Inflammatory macrophage treated with lipopolysaccharide for 1 hour (primary cell): ENCODE measurements around the gene CNNM4.

Experiments used
- DNase-seq, 2 donors: peaks; one replicate each; pipeline ENCODE4 v3.0.0-alpha.2; 2020 to 2022

The CNNM4 gene

DNA sequence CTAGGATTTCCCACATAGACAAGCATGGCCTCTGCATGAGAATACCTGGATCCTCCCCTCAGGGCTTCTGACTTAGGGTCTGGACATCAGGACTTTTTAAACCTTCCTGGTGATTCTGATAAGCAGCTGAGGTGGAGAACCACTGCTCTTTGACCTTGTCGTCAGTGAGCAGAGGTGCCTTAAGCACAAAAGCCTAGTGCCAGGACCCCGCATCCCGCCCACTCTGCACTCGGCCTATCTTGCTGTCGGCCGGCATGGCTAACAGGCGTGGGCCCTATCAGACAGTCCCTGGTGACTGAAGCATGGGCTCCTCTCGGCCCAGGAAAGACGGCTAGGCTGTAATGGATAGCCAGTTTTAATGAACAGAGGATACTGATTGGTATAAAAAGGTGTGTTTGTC lies 76.9 kb downstream of the CNNM4 start:
- no peak for DNase-seq

DNA sequence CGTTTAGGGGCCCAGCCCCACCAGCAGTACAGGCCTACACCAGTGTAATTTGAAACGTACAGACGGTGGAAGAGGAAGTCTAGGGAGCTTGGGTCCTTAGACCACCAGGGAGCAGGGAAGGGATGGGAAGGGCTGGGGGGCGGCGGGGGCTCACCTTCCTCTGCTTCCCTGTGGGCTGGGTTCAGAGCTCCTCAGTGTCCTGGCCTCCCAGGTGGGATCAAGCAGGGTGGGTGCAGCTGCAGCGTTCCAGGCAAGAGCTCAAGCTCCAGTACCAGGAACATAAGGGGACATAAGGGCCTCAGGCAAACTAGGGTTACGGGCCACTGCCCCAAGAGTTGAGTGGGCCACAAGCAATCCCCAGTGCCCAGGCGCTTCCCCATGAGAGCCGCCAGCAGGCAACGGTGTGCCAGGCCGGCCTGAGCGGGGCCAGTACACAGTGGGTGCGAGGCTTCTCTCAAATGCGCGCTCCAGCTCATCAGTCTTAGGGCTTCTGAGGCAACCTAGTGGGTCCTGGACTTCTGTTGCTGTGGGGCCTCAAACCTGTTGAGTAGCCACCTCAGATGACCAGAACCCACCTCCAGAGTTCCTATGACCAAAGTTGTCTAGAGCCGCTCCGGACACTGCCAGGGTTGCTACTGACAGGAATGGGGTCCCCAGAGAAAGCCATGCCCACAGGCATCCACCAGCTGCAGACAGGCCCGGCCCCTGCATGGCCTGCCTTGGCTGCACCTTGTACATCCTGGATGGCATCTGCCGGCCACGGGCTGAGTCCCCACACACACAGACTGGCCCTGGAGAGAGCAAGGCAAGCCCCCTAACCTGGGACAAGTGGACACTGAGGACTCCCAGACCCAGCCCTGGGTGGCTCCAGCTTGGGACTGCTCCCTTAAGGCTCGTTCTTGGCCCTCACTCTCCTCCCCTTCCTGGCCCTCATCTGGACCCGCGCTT lies 77.9 kb downstream of the CNNM4 start:
- no peak for DNase-seq

DNA sequence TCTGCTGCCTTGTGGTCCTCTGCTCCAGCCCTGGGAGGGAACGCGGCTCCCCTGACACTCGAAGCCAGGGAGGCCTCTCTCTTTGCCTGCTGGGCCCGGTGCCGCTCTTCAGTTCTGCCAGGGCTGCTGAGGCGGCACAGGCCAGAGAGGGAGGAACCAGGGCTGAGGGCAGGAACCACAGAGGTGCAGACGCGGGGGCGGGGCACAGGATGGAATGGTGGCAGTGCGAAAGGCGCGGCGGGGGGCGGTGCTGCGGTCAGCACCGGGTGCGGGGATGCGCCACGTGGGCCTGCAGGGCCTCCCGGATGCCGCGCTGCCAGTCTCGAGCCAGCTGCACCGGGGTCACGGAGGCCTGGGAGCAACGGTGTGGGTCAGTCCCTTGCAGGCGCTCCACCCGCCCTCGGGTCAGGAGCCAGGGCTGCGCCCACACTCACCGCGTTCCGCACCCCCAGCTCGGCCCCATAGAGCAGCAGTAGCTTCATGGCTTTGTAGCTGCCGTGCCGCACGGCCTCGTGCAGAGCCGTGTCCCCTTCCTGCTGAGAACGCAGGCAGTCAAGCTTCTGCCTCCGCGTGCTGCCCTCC lies 78.7 kb downstream of the CNNM4 start:
- DNase-seq, result peak in 1 of 2 donors; percentile 9

DNA sequence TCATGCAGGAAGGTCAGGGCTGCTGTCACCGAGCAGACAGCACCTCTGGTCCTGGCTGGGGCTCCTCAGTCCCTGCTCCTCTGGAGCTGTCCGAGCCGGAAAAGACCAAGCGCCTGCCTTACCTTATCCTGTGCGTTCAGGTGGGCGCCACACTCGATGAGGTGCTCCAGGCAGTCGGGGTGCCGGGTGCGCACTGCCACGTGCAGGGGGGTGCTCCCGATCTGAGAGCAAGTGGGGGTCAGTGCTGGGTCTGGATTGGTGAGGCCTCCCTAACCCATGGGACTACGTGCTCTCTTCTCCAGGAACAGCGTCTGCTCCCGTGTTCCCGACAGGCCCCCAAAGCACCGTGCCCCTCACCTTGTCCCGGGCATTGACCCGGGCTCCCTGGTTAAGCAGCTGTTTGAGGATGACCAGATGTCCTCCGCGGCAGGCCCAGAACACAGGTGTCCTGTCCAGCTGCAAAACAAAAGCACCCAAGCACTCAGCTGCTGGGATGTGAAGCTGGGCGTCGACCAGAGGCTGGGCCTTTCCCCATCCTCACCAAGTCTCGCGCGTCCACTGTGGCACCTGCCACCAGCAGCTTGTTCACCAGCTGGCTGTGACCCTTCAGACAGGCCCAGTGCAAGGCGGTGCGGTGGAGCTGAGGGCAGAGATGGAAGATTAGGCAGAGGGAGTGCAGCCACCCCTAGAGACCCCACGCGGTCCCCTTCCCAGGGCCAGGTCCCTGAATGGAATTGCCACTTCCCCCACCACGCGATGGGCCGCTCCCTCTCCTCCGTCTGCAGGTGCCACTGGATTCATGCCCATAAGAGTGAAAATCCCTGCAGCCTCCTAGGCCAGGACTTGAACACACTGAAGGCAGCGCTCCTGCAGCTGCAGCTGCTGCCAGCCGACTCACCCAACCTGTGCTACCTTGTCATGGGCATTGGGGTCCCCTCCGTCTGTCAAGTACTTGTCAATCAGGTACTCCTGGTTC lies 79.5 kb downstream of the CNNM4 start:
- DNase-seq, result no peak

DNA sequence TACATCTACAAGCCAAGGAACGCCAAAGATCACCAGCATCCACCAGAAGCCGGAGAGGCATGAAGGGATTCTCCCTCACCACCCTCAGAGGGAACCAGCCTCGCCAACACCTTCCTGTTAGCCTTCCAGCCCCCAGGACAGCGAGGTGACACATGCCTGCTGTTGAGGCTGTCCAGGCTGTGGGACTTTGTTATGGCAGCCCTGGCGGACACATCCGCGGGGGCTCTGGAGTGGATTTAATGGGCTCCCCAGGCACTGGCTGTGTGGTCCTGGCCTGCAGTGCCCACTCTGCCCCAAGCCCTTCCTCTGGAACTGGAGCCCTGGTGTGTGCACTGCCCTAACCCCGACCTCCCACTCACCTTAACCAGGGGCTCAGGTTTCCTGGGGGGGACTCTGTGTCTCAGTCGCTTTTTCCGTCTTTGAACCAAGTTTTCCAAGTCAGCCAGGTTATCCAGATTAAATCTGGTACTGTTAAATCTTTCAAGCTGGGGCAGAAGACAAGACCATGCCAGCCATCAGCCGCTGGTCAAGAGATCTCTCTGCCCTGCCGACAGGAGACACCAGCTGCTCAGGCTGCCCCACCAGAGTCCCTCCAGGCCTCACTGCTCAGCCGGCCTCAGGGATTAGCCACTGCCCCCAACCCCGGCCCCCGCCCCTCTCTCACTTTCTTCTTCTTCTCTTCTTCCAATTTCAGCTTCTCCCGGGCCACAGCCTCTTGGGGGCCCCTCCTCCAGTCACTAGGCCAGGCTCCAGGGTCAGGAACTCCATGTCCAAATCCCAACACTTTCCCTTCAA lies 81.2 kb downstream of the CNNM4 start:
- no peak for DNase-seq

DNA sequence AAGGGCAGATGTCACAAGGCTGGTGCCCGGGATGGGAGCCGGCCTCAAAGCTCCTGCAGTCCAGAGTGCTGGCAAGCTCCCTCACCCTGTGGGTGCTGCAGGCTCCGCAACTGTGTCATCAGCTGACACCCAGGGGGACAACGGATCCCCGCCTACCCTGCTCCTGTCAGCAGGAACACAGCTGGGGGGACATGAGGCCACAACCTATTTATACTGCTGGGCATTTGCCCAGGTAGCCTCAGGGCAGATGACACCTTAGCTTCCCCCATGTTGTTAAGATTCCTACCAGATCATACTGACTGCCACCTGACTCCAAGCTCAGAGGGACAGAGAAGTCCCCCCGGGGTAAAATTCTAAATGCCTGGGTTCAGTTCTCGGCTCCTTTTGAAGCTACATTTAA lies 81.9 kb downstream of the CNNM4 start:
- DNase-seq, result no peak

DNA sequence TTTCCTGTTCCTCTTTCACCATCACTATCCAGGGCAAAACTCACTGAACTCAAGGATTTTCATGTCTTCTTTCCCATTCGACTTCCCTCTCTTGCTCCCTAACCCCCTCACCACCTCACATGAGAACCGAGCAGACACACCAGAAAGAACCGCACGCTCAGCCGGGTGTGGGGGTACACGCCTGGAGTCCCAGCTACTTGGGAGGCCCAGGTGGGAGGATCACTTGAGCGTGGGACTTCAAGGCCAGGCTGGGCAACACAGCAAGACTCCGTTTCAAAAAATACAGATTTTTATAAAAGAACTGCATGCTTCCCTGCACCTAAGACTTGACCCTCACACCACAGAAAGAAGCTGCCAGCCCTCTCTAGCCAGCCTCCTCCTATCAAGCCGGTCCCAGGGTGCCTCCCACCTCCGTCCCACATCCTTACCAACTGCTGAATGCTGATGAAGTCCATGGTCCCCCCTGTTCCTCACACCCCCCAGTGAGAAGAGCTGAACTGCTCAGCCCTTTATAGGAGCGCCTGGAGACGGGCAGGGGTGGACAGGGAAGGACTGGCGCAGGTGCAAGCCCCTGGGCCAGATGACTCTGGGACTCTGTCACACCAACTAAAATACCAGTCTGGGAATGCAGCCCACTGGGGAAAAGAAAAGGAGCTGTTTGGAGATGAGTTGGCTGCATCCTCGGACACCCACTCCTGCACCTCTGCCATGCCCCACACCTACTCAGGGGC lies 83.0 kb downstream of the CNNM4 start, which contains the start of gene ANKRD23:
ANKRD23 (minus strand) TSS at position 484 of the 731 bp plus-strand sequence; CDS start at position 455, 29 bp downstream.
- DNase-seq, result no peak

DNA sequence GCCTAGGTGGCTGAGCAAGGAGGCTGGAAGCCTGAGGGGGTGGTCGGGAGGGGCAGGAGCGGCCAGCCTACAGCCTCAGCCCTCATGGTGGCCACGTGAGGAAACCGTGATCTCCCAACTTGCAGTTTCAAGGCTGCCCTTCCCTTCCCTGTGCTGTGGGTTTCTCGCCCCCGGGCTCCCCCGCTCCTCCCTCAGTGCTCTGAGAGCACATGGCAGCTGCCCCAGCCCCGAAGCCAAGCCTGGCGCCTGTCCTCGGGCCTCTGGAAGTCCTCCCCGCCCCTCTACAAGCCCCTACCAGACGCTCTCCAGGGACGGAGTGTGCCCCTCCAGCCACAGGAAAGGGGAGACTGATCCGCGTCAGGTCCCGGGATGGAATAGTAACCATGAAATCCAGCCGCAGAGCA lies 83.7 kb downstream of the CNNM4 start:
- DNase-seq, result no peak

DNA sequence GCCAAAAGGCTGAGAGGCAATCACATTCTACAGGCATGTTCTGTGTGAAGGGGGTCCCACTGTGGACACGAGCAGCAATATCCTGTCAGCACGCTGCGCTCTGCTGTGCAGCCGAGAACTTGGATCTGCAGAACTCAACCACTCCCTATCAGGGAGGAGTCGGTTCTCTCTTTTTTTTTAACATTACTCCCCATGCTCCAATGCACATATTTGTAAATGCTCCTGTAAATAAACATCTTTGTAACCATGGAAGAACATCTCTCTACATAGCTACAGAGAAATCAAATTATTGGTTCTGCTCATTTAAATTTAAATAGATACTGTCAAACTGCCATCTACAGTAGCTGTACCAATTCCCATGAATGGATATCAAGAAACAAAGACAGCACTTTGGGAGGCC lies 86.1 kb downstream of the CNNM4 start:
- DNase-seq, result no peak

DNA sequence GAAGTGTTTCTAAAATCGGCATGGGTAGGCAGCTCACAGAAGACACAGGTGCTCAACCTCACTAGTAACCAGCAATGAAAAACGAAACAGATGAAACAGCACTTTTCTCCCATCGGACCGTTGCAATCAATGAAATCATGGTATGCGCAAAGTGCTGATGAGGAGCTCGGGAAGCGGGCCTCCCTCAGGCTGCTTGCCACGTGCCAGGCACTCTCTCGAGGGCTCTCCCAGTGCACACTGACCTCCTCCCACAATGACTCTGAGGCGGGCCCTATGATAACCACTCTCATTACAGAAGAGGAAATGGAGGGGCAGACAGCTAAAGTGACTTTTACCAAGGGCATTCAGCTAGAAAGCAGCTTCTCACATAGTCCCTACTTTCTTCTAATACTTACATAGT lies 86.9 kb downstream of the CNNM4 start:
- no peak for DNase-seq

DNA sequence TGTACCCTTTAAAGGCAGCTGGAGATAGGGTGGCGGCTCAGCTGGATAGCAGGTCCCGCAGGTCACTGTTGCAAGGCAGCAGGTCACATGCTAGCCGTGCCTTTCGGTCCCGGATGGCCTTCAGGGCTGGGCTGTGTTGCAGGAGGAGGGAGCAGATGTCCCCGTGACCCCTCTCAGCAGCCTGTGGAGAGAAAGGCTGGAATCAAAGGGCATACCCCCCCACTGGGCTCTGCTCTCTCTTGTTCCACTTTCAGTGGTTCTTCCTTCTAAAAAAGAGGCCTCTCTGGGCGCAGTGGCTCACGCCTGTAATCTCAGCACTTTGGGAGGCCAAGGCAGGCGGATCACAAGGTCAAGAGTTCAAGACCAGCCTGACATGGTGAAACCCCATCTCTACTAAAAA lies 87.6 kb downstream of the CNNM4 start:
- no peak for DNase-seq

DNA sequence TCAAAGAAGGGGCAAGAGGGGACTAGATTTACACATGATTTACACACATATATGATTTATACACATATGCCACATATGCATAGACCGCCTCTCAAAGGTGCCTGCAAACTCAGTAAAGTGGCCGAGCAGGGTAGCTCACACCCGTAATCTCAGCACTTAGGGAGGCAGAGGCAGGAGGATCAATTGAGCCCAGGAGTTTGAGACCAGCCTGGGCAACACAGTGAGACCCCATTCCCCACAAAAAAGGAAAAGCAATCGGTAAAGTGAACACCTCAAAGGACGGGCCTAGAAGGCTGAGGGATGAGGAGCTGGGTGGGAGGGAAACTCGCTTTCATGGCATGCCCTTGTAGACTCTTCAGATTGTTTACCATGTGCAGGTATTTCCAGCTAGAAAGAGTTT lies 92.0 kb downstream of the CNNM4 start:
- DNase-seq, result no peak

DNA sequence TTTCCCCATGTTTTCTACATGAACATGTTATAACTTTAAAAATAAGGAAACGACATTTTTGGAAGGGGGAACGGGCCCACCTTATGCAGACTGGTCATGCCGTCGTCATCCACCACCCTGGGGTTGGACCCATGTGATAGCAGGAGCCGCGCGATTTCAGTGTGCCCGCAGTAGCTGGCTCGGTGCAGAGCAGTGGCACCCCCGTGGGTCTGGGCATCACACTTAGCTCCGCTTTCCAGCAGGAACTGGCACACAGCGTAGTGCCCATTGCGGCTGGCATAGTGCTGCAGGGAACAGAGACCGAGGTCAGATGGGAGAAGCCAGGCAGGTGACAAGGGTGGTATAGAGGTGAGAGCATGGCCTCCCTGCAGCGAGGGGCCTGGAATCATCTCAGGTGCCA lies 92.6 kb downstream of the CNNM4 start:
- DNase-seq, result no peak

DNA sequence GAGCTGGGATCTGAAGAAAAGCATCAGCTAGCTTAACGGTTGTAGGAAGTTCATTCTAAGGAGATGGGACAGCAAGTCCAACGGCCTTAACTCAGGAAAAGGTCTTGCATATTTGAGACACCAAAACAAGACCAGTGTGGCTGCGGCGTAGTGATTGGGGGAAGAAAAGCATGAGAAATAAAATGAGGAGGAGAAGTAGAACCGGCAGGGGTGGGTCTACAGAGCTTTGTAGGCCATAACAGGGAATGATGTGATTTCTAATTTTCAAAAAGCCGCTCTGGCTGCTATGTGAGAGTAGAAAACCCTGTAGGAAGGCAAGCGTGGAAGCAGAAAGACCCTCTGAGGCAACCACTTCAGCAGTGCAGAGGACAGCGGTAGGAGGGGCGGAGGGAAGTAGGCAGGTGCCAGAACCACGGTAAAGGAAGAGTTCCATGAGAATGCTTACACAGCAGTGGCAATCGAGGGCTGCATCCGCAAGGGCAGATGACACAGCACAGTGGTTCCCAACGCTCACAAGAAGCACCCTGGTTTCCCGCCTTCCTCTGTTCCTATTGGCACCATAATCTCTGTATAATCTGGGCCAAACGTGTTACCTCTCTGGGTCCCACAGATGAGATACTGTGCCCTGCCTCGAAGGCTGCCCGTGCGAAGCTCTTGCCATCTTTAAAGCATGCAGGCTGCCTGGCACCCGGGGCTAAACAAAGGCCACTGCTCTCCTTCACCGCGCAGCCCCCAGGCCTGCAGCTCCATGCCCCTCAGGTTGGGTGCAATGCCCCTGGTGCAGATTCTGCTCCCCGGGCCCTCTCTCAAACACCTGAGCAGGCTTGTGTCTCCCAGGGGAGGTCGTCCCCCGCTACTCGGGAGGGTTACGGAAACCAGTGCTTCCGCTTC lies 96.3 kb downstream of the CNNM4 start:
- no peak for DNase-seq

DNA sequence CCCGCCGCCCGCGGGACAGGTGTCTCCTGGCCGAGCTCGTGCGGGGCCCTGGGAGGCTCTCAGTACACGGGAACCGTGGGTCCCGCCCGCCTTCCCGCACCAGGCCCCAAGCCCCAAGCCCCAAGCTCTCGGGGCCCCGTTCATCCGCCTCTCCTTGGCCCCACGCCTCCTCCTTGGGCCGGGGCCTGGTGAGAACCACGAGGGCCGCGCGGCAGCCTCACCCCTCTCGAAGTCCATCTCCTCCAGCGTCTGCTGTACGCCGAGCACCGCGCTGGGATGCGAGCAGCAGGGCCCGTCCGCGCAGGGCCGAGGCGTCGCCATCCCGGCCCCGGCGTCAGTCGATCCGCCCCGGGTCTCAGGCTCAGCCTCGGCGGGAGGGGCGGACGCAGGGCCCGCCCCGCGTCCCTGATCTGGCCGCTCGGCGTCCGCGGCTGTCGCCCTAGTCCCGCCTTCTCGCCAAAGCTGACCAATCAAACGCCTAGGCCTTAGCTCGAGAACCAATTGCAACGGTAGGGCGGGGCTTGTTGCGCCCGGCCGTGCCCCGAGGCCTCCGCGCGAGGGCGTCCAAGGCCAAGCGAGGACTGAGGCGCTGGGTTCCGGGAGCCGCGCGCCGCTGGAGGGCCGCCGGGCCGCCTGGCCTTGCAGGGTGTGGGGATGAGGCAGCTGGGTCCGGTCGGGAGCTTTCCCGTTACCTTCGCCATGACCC lies 97.1 kb downstream of the CNNM4 start, which contains the start of gene ANKRD39:
ANKRD39 (minus strand) TSS at position 350 of the 706 bp plus-strand sequence; CDS start at position 321, 29 bp downstream.
- peak; percentile 97 to 99 for DNase-seq

DNA sequence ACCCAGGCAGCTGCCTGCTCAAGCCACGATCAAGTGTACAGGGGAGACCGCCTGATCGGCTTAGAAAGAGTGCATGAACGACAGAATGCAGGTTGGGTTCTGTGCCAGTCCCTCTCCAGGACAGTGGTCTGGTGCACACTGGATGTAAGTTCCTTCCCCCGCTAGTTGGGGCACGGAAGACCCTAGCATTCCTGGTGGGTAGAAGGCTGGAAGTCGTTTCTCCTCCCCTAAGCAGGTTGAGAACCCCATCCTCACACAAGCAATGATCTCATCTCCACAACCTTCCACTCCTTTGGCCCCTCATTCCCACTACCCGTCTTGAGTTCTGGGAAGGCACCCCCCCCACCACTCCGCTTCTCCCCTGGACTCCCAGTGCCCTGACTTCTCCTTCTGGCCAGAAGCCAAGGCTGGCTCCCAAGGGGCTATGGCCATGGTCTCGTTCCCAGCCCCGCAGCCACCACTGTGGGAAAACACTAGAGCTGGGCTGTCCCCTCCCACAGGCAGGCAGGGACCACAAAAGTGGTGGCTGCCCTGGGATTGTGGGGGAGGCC lies 98.5 kb downstream of the CNNM4 start:
- no peak for DNase-seq

DNA sequence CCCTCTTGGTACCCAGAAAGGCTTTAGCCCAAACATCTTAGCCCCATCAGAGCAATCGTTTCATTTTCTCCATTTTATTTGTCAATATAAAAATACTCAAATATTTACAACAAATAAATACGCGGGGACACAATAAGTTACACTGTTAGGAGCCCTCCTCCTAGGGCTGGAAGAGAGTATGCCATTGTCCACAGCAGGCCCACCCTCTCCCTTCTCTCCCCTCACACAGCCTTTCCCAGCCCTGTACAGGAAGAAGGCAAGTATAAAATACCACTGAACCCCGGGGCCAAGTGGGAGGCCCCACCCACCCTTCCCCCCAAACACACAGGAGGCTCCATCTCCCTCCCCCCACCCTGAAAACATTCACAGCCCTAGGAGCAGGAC lies 99.0 kb downstream of the CNNM4 start:
- no peak for DNase-seq

DNA sequence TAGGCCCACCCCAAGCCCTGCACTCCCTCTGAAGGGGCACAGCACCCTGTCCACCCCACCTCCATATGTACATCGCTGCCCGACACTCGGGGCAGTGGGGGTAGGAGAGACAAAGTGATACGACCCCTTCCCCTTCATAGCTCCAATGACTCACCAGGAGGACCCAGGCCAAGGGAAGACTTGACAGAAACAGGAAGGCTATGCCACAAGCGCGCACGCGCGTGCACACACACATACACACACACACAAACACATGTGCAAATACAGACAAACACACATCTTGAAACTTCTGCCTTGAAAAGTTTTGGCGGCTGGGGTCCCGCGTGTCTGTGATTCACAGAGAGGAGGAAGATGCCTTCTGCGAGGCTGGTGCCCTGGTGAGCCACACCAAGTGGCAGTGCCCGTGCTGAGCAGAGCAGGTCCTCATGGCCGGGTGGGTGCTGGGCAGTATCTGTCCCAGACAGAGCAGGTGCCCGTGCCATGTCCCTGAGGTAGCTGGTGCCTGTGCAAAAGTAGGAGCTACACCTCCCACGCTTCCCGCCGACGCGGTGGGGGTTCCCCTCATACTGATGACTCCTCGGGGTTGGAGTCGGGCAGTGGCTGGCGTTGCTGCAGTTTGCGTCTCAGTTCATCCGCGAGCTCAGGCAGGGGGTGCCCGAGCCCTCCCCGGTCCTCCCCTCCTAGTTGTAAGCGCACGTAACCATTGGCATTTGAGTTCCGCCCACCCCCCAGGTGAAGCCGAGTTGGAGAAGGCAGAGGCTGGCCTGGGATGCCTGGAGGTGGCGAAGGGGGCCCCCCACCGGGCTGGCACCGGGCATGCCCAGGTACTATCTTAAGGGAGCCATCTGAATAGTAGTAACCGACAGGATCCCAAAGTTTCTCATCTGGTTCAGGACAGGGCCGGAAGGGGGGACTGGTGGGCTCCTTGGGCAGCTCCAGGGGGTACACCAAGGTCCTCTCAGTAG lies 99.6 kb downstream of the CNNM4 start:
- DNase-seq, result no peak
